ENCODE measurements around the gene HPS1.

- TF ChIP-seq CEBPB (IDR thresholded peaks at IDR 0.05) (no peak), RNF2 (IDR thresholded peaks at IDR 0.05; ENCODE audit: borderline replicate concordance, low read depth) (no peak), EHMT2 (IDR thresholded peaks at IDR 0.05; ENCODE audit: low read depth) (no peak), SREBF2 (IDR thresholded peaks at IDR 0.05) (no peak), RCOR1 (IDR thresholded peaks at IDR 0.05; ENCODE audit: low read depth, low read length) (no peak), CTCF (IDR thresholded peaks at IDR 0.05) (no peak), EP300 (IDR thresholded peaks at IDR 0.05) (no peak), JUN (IDR thresholded peaks at IDR 0.05) (no peak), PHF8 (IDR thresholded peaks at IDR 0.05; ENCODE audit: borderline replicate concordance, low read depth) (no peak), ZNF302 (CRISPR knock-in tag; IDR thresholded peaks at IDR 0.05) (no peak), ZSCAN20 (CRISPR knock-in tag; IDR thresholded peaks at IDR 0.05) (no peak), MYC (IDR thresholded peaks at IDR 0.05; ENCODE audit: borderline replicate concordance, low read length) (no peak)
Observed at GRCh38 chr10:98461500-98461842, 14.7 kb upstream of the HPS1 start.

Measured in A549 (cell line).